Mucosa of rectum (tissue), 2 donors: ENCODE measurements around the gene ABCC11.

Experiments
- H3K27ac ChIP-seq, 2 donors: one replicate each; pipeline ENCODE4 v1.7.0; 2013; ENCODE audit warnings: inconsistent platforms in 2 of 2, low read depth in 2 of 2, low read length in 2 of 2
- H3K27me3 ChIP-seq, 2 donors: one replicate each; pipeline ENCODE4 v1.7.0; 2013; ENCODE audit warnings: low read length in 2 of 2; ENCODE audit not compliant: control insufficient read depth in 2 of 2, insufficient read depth in 2 of 2
- H3K36me3 ChIP-seq, 2 donors: one replicate each; pipeline ENCODE4 v1.7.0; 2013; ENCODE audit warnings: low read length in 2 of 2; ENCODE audit not compliant: control insufficient read depth in 2 of 2, insufficient read depth in 2 of 2
- H3K4me1 ChIP-seq, 2 donors: one replicate each; pipeline ENCODE4 v1.7.0; 2013; ENCODE audit warnings: low read length in 2 of 2, mild to moderate bottlenecking in 1 of 2; ENCODE audit not compliant: control insufficient read depth in 2 of 2, insufficient read depth in 2 of 2
- H3K4me3 ChIP-seq, 2 donors: one replicate each; pipeline ENCODE4 v1.7.0; 2013; ENCODE audit warnings: low read length in 2 of 2
- H3K9ac ChIP-seq, 2 donors: one replicate each; pipeline ENCODE4 v1.7.0; 2013; ENCODE audit warnings: low read length in 2 of 2, low read depth in 1 of 2, mild to moderate bottlenecking in 1 of 2
- H3K9me3 ChIP-seq, 2 donors: one replicate each; pipeline ENCODE4 v1.7.0; 2013; ENCODE audit warnings: low read length in 2 of 2; ENCODE audit not compliant: control insufficient read depth in 2 of 2
- donor health status: healthy.
- donor health status: Normal muscosa, but diverticular disease.

The ABCC11 gene

GRCh38 chr16:48232493-48233040, 14.8 kb downstream of the ABCC11 start:
- Histone ChIP-seq H3K9ac (no peak overlapping the region), H3K36me3 (no peaks in the 10 kb centered on the region), H3K9me3 (no peaks in the 10 kb centered on the region), H3K4me1 (peaks cover 0 to 4% of the 10 kb centered on the region in 2 donors), H3K4me3 (no peak overlapping the region), H3K27ac (no peak overlapping the region), H3K27me3 (no peaks in the 10 kb centered on the region)

GRCh38 chr16:48231727-48232492, 15.4 kb downstream of the ABCC11 start:
- Histone ChIP-seq H3K9ac (no peak overlapping the region), H3K4me1 (peaks cover 0 to 4% of the 10 kb centered on the region in 2 donors), H3K27ac (no peak overlapping the region), H3K36me3 (no peaks in the 10 kb centered on the region), H3K9me3 (no peaks in the 10 kb centered on the region), H3K4me3 (no peak overlapping the region), H3K27me3 (no peaks in the 10 kb centered on the region)

GRCh38 chr16:48225456-48225855, 21.9 kb downstream of the ABCC11 start:
- H3K36me3 ChIP-seq = no peaks in the 10 kb centered on the region
- H3K27ac ChIP-seq = no peak overlapping the region
- H3K9ac ChIP-seq = no peak overlapping the region
- no peaks in the 10 kb centered on the region for H3K9me3 ChIP-seq
- no peaks in the 10 kb centered on the region for H3K27me3 ChIP-seq
- H3K4me3 ChIP-seq = no peak overlapping the region
- no peaks in the 10 kb centered on the region for H3K4me1 ChIP-seq

- Histone ChIP-seq H3K27me3 (no peaks in the 10 kb centered on the region), H3K9me3 (no peaks in the 10 kb centered on the region), H3K4me3 (no peak overlapping the region), H3K9ac (no peak overlapping the region), H3K27ac (no peak overlapping the region), H3K36me3 (no peaks in the 10 kb centered on the region), H3K4me1 (no peaks in the 10 kb centered on the region)
Measured at GRCh38 chr16:48223490-48223889, 23.8 kb downstream of the ABCC11 start.

- Histone ChIP-seq H3K9ac (no peak overlapping the region), H3K27me3 (no peaks in the 10 kb centered on the region), H3K4me1 (no peaks in the 10 kb centered on the region), H3K36me3 (no peaks in the 10 kb centered on the region), H3K4me3 (no peak overlapping the region), H3K9me3 (peaks cover 0 to 2% of the 10 kb centered on the region in 2 donors), H3K27ac (no peak overlapping the region)
Measured at GRCh38 chr16:48220891-48221290, 26.4 kb downstream of the ABCC11 start.

GRCh38 chr16:48218473-48218872, 28.9 kb downstream of the ABCC11 start:
- Histone ChIP-seq H3K27me3 (no peaks in the 10 kb centered on the region), H3K9me3 (peaks cover 0 to 2% of the 10 kb centered on the region in 2 donors), H3K4me1 (no peaks in the 10 kb centered on the region), H3K36me3 (no peaks in the 10 kb centered on the region), H3K9ac (no peak overlapping the region), H3K4me3 (no peak overlapping the region), H3K27ac (no peak overlapping the region)

GRCh38 chr16:48217708-48218107, 29.6 kb downstream of the ABCC11 start:
- H3K27me3 ChIP-seq = no peaks in the 10 kb centered on the region

GRCh38 chr16:48215738-48216137, 31.6 kb downstream of the ABCC11 start:
- H3K27me3 ChIP-seq = no peaks in the 10 kb centered on the region
- no peak overlapping the region for H3K27ac ChIP-seq
- H3K4me1 ChIP-seq = no peaks in the 10 kb centered on the region
- H3K9me3 ChIP-seq = peaks cover 0 to 2% of the 10 kb centered on the region in 2 donors
- H3K9ac ChIP-seq = no peak overlapping the region
- H3K4me3 ChIP-seq = no peak overlapping the region
- no peaks in the 10 kb centered on the region for H3K36me3 ChIP-seq

More at GRCh38 chr16:48217708-48218107, 29.6 kb downstream of the ABCC11 start:
- Histone ChIP-seq H3K9me3 (peaks cover 0 to 2% of the 10 kb centered on the region in 2 donors), H3K4me3 (no peak overlapping the region), H3K36me3 (no peaks in the 10 kb centered on the region), H3K4me1 (no peaks in the 10 kb centered on the region), H3K9ac (no peak overlapping the region), H3K27ac (no peak overlapping the region)

- no peak overlapping the region for H3K27ac ChIP-seq
Measured at GRCh38 chr16:48212033-48212432, 35.3 kb downstream of the ABCC11 start.

GRCh38 chr16:48210747-48211146, 36.6 kb downstream of the ABCC11 start:
- Histone ChIP-seq H3K4me1 (no peaks in the 10 kb centered on the region), H3K27me3 (no peaks in the 10 kb centered on the region), H3K4me3 (no peak overlapping the region), H3K36me3 (no peaks in the 10 kb centered on the region), H3K9ac (no peak overlapping the region), H3K9me3 (no peaks in the 10 kb centered on the region), H3K27ac (no peak overlapping the region)

More at GRCh38 chr16:48212033-48212432, 35.3 kb downstream of the ABCC11 start:
- no peak overlapping the region for H3K4me3 ChIP-seq
- H3K4me1 ChIP-seq = no peaks in the 10 kb centered on the region
- H3K9ac ChIP-seq = no peak overlapping the region
- no peaks in the 10 kb centered on the region for H3K27me3 ChIP-seq
- no peaks in the 10 kb centered on the region for H3K36me3 ChIP-seq
- H3K9me3 ChIP-seq = peaks cover 0 to 2% of the 10 kb centered on the region in 2 donors
